Measurements from ENCODE around the gene NLK.

Gene NLK

DNA sequence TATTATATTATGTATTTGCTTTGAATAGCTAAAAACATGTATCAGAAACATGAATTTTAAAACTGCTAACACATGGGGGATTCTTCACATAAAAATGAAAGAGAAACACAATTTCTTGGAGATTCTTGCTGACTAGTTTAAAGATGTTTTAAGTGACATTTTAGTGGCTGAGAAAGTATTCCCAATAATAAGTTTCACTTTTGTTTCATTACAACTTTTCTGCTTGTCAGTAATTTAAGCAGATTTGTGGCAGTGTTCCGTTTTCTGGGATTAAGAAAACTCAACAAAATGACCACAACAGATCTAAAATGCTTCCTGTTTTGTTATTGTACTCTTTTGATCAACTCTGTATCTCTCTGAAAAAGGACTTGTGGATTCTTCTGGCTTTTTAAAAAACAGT is 75.9 kb downstream of the NLK start:
- TF ChIP-seq, protein P1, sequence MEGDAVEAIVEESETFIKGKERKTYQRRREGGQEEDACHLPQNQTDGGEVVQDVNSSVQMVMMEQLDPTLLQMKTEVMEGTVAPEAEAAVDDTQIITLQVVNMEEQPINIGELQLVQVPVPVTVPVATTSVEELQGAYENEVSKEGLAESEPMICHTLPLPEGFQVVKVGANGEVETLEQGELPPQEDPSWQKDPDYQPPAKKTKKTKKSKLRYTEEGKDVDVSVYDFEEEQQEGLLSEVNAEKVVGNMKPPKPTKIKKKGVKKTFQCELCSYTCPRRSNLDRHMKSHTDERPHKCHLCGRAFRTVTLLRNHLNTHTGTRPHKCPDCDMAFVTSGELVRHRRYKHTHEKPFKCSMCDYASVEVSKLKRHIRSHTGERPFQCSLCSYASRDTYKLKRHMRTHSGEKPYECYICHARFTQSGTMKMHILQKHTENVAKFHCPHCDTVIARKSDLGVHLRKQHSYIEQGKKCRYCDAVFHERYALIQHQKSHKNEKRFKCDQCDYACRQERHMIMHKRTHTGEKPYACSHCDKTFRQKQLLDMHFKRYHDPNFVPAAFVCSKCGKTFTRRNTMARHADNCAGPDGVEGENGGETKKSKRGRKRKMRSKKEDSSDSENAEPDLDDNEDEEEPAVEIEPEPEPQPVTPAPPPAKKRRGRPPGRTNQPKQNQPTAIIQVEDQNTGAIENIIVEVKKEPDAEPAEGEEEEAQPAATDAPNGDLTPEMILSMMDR (IDR thresholded peaks at IDR 0.05; ENCODE audit: low read depth, low read length) = no peak
- H3K27me3 ChIP-seq (ENCODE audit: insufficient read depth, low read depth, severe bottlenecking) = no peaks in the 10 kb centered on the region
- H3K4me3 ChIP-seq (ENCODE audit: low read depth, low read length) = no peak overlapping the region
- H3K36me3 ChIP-seq = peaks cover 6% of the 10 kb centered on the region; the same call in 1 of the 2 replicates
- no peaks in the 10 kb centered on the region for H3K9me3 ChIP-seq (ENCODE audit: severe bottlenecking)
- DNase-seq = no peak
- H3K27ac ChIP-seq = no peak overlapping the region

DNA sequence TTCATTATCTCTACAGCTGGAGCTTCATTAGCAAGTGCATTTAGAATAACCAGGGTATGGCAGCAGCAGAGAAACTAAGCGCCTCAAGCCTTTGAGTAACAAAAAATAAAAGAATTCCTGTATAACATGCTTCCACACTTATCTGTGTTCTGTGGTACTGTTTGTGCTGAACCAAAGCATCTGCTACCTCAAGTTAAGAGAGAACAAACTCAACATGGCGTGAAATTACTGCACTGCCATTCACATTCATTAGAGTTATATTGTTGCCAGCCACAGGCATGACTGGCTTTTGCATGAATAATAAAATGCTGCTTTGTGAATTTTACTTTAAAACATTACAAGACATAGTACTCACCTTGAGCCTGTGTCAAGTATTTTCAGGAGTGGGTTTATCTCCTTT is 76.6 kb downstream of the NLK start:
- no peak for DNase-seq
- Histone ChIP-seq H3K27ac (no peak overlapping the region), H3K4me3 (ENCODE audit: low read depth, low read length) (no peak overlapping the region), H3K27me3 (ENCODE audit: insufficient read depth, low read depth, severe bottlenecking) (no peaks in the 10 kb centered on the region), H3K36me3 (peaks cover 6% of the 10 kb centered on the region; the same call in 1 of the 2 replicates), H3K9me3 (ENCODE audit: severe bottlenecking) (no peaks in the 10 kb centered on the region)
- TF ChIP-seq, protein P1 (IDR thresholded peaks at IDR 0.05; ENCODE audit: low read depth, low read length) = no peak

DNA sequence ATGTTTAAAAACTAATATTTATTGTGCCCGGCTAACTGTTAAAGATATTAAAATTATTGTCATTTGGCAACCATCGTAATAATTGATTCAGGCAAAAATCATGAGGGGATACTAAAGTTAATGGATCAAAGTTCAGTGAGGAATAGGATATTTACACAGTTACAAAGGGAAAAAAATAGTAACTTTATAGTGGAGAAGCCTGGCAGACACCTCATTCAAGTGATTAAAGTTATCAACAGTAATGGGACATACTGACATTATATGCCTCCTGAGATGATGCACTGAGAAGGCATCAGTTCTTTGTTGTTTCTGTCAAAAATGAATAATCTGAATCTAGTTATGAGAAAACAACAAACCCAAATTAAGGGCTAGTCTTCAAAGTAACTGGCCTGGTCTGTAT is 77.1 kb downstream of the NLK start:
- Histone ChIP-seq H3K27me3 (ENCODE audit: insufficient read depth, low read depth, severe bottlenecking) (no peaks in the 10 kb centered on the region), H3K27ac (no peak overlapping the region), H3K4me3 (ENCODE audit: low read depth, low read length) (no peak overlapping the region), H3K9me3 (ENCODE audit: severe bottlenecking) (no peaks in the 10 kb centered on the region), H3K36me3 (peaks cover 6% of the 10 kb centered on the region; the same call in 1 of the 2 replicates)
- TF ChIP-seq, protein P1 (IDR thresholded peaks at IDR 0.05; ENCODE audit: low read depth, low read length) = no peak
- no peak for DNase-seq

DNA sequence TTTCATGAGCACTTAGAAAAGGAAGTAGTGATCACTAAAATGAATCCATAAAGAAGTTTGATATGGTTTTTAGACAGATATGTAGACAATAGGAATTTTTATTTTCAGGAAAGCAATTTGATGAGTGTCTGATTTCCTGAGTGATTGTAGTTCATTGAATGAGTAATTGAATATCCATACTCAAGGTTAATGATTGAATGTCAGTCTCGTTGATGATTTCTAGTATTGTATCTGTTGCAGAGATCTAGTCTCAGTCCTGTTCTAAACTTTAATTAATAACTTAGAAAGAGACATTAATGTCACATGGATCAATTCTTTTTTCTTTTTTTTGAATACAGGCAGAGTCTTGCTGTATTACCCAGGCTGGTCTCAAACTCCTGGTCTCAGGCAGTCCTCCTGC is 78.3 kb downstream of the NLK start:
- DNase-seq = no peak
- no peak overlapping the region for H3K4me3 ChIP-seq (ENCODE audit: low read depth, low read length)
- H3K27ac ChIP-seq = no peak overlapping the region
- peaks cover 6% of the 10 kb centered on the region; the same call in 1 of the 2 replicates for H3K36me3 ChIP-seq
- TF ChIP-seq, protein P1 (IDR thresholded peaks at IDR 0.05; ENCODE audit: low read depth, low read length) = no peak
- H3K9me3 ChIP-seq (ENCODE audit: severe bottlenecking) = no peaks in the 10 kb centered on the region
- H3K27me3 ChIP-seq (ENCODE audit: insufficient read depth, low read depth, severe bottlenecking) = no peaks in the 10 kb centered on the region

DNA sequence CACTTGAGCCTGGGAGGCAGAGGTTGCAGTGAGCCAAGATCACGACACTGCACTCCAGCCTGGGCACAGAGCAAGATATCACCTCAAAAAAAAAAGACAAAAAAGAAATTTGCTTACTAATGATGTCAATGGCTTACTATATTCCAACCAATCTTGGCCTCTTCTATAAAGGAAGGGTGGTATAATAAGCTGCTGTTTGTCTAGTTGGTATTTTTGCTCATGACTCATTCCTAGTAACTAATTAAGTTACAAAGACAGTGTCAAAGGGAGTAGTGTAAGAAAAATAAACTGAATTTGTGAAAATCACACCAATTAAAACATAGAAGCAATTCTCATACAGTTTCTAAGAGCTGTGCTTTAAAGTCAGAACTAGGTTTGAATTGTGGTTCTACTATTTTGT is 82.5 kb downstream of the NLK start:
- no peak overlapping the region for H3K27ac ChIP-seq
- H3K9me3 ChIP-seq (ENCODE audit: severe bottlenecking) = no peaks in the 10 kb centered on the region
- TF ChIP-seq, protein P1 (IDR thresholded peaks at IDR 0.05; ENCODE audit: low read depth, low read length) = no peak
- no peaks in the 10 kb centered on the region for H3K27me3 ChIP-seq (ENCODE audit: insufficient read depth, low read depth, severe bottlenecking)
- H3K4me3 ChIP-seq (ENCODE audit: low read depth, low read length) = no peak overlapping the region
- no peak for DNase-seq
- H3K36me3 ChIP-seq = peaks cover 6% of the 10 kb centered on the region; the same call in 1 of the 2 replicates

All from WERI-Rb-1 (cell line).